ENCODE measurements around the gene ZBTB20. TPM values are rescaled to one million over a fixed set of nuclear protein-coding genes. Genes with fewer than 3 reads are reported as not detected.

Gene ZBTB20
- total RNA-seq, 2 experiments from 2014 or later: 5.1 to 5.3 TPM

DNA sequence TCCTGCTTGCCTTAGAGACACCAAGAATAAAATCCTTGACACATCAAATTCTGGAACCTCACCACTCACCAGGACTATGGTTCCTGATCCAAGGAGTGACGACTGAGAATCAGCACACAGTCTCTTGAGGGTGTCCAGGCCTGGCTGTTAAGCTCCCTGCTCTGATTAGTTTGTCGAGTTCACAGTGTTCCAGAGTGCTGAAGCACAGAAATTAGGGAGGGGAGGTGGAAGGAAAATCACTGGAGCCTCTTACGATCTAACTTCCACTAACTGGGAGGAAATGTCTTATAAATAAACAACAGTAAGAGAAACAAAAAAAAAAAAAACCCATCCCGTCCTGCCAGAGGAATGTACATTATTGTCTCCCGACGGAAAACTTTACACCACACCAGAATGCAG is 523.0 kb downstream of the ZBTB20 start:
- Mint-ChIP-seq H3K27me3 (no peaks in the 10 kb centered on the region), H3K4me3 (no peak overlapping the region), H3K36me3 (ENCODE audit: low read depth) (peaks cover 8% of the 10 kb centered on the region), H3K4me1 (ENCODE audit: low read depth) (peaks cover 28% of the 10 kb centered on the region), H3K9me3 (no peaks in the 10 kb centered on the region), H3K27ac (no peak overlapping the region)
- intact Hi-C loops (cut with micrococcal nuclease): no loop called here
- CTCF ChIA-PET: no interaction called here
- no peak for TF ChIP-seq CTCF (IDR thresholded peaks at IDR 0.05)
- no peak for ATAC-seq
- POLR2A ChIA-PET: interaction anchor here (0.5 kb wide), 1 partner anchor 410 kb away, joined by 4 read pairs; no protein-coding TSS in a partner anchor
- no peak for DNase-seq

DNA sequence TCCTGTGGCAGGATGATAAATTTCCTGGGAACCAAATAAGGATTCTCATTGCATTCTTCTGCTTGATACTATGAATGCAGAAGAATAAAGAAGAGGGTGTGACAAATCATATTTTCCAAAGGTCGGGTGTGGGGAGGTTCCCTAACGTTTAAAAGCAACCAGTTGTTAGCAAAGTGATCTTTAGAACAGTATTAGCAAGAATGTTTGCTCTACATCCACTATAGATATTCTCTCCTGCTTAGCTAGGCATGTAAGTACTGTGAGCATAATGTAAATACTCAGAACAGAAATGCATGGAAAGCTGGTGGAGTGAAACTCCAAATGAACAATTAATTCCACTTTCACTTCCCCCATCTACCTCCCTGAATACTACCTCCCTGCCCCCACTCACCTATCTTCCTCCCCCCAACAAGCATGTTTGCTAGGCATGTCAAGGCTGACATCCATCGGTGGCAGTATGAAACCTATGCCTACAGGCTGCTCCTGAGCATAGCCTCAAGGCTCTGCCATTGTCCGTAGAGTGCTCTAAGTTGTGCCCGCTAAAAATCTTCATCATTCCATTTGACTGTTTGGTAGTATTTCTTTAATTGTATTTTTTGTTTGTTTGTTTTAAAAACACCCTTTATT is 523.6 kb downstream of the ZBTB20 start:
- intact Hi-C loops (cut with micrococcal nuclease): no loop called here
- no peaks in the 10 kb centered on the region for H3K27me3 Mint-ChIP-seq
- H3K4me3 Mint-ChIP-seq: no peak overlapping the region
- DNase-seq: peak; percentile 36
- H3K9me3 Mint-ChIP-seq: no peaks in the 10 kb centered on the region
- ChIA-PET CTCF (no interaction called here), POLR2A (interaction anchor here (0.5 kb wide), 1 partner anchor 409 kb away, joined by 4 read pairs; no protein-coding TSS in a partner anchor)
- no peak overlapping the region for H3K27ac Mint-ChIP-seq
- peak; percentile 49 for ATAC-seq
- H3K36me3 Mint-ChIP-seq (ENCODE audit: low read depth): peaks cover 8% of the 10 kb centered on the region
- H3K4me1 Mint-ChIP-seq (ENCODE audit: low read depth): peaks cover 28% of the 10 kb centered on the region
- TF ChIP-seq CTCF (IDR thresholded peaks at IDR 0.05): no peak

DNA sequence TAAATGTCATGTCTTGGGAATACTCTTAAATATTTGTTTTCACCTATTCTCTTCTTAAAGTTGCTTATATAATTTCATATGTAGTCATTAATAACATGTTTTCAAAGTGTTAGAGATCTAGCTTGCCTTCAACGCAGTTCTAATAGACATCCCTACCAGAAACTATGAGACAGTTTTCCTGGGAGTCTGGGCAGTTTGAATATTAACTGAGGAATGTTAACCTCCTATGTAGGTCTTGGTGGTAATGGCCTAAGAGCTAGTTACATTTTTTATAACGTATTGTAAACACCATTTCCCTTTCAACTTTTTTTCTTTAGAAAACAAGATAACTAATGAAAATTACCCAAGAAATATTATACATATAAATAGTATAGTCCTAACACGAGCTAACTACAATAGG is 525.1 kb downstream of the ZBTB20 start:
- Mint-ChIP-seq H3K9me3 (no peaks in the 10 kb centered on the region), H3K27ac (no peak overlapping the region), H3K27me3 (no peaks in the 10 kb centered on the region), H3K4me3 (no peak overlapping the region), H3K4me1 (ENCODE audit: low read depth) (peaks cover 28% of the 10 kb centered on the region), H3K36me3 (ENCODE audit: low read depth) (peaks cover 8% of the 10 kb centered on the region)
- POLR2A ChIA-PET: no interaction called here
- DNase-seq: no peak
- no peak for TF ChIP-seq CTCF (IDR thresholded peaks at IDR 0.05)
- intact Hi-C loops (cut with micrococcal nuclease): no loop called here
- CTCF ChIA-PET: no interaction called here
- ATAC-seq: no peak

DNA sequence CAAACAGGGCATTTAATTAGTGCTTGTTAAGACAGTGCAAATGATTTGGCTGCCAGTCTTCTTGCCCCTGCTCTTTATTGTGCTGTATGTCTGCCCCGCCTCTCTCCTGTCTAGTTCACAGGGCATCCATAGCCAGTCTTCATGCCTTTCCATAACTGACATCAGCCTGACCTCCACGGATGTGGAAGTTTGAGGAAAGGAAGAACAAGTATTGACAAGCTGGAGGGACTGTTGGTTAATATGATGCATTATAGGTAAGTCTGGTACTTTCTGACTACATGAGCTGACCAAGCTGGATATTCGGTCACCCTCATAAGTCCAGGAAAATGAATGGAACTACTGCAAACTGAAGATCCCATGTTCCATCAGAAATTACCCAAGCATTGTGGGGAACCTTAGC is 527.3 kb downstream of the ZBTB20 start:
- TF ChIP-seq CTCF (IDR thresholded peaks at IDR 0.05): no peak
- no peaks in the 10 kb centered on the region for H3K27me3 Mint-ChIP-seq
- no peak for DNase-seq
- no peak overlapping the region for H3K27ac Mint-ChIP-seq
- no peak overlapping the region for H3K4me3 Mint-ChIP-seq
- intact Hi-C loops (cut with micrococcal nuclease): no loop called here
- ATAC-seq: no peak
- H3K9me3 Mint-ChIP-seq: no peaks in the 10 kb centered on the region
- H3K36me3 Mint-ChIP-seq (ENCODE audit: low read depth): peaks cover 8% of the 10 kb centered on the region
- ChIA-PET POLR2A (no interaction called here), CTCF (no interaction called here)
- H3K4me1 Mint-ChIP-seq (ENCODE audit: low read depth): peaks cover 21% of the 10 kb centered on the region

DNA sequence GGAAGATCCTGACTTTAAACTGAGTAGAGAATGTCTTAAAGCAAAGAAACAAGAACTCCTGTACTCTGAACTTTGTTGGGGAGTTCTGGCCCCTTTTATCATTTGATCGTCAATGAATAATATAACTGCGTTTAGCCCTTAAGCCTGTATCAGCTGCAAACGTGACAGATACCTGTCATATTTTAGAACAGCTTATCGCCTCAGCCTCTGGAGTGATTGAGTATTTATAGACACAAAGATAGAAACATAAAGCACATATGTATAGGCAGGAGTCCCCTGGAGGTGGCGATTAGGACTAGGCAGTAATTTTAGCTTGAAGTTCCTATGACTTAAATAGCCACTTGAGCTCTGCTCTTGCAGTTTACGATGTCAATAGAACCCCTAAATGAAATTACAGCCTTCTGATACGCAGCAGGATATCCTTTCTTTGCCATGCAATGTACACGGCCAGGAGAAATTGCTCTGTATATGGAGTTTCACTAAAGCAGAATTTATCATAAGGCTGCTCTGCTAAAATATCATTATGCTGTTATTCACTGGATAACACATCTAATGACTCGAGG is 531.5 kb downstream of the ZBTB20 start:
- ChIA-PET CTCF (interaction anchor here (1.4 kb wide), 1 partner anchor 14 kb away, joined by 3 read pairs; no protein-coding TSS in a partner anchor), POLR2A (no interaction called here)
- no peaks in the 10 kb centered on the region for H3K27me3 Mint-ChIP-seq
- no peak for ATAC-seq
- DNase-seq: no peak
- no peak for TF ChIP-seq CTCF (IDR thresholded peaks at IDR 0.05)
- no peak overlapping the region for H3K4me3 Mint-ChIP-seq
- H3K27ac Mint-ChIP-seq: no peak overlapping the region
- H3K9me3 Mint-ChIP-seq: peaks cover 3% of the 10 kb centered on the region
- no peaks in the 10 kb centered on the region for H3K4me1 Mint-ChIP-seq (ENCODE audit: low read depth)
- intact Hi-C loops (cut with micrococcal nuclease): no loop called here
- H3K36me3 Mint-ChIP-seq (ENCODE audit: low read depth): no peaks in the 10 kb centered on the region

Data from activated CD8-positive, alpha-beta T cell treated with anti-CD3 and anti-CD28 coated beads for 36 hours (primary cell).